Keratinocyte (primary cell): ENCODE measurements around the gene CAPN14. TPM values are rescaled to one million over a fixed set of nuclear protein-coding genes. Genes with fewer than 3 reads are reported as not detected.

ENCODE experiments used
- DNase-seq: peaks from one replicate; pipeline ENCODE4 v3.0.0-alpha.2; 2011; ENCODE audit warnings: low read depth, missing footprints, low spot score
- FAIRE-seq: peaks from 2 replicates; lab custom pipeline; 2011; peaks lifted over from hg19 to GRCh38; lab: Jason Lieb, UNC
- H2AFZ ChIP-seq: 2 replicates; pipeline ENCODE4 v1.6.0; 2012; ENCODE audit warnings: low read length, control low read depth, inconsistent platforms; ENCODE audit not compliant: control insufficient read depth
- H3K27ac ChIP-seq: 2 replicates; pipeline ENCODE4 v1.5.1; 2011; ENCODE audit warnings: low read length; ENCODE audit not compliant: control insufficient read depth, insufficient read depth
- H3K27me3 ChIP-seq: 3 replicates; pipeline ENCODE4 v1.6.0; 2011; ENCODE audit warnings: low read length; ENCODE audit not compliant: control insufficient read depth, insufficient read depth; ENCODE audit errors: extremely low read depth
- H3K36me3 ChIP-seq, 2 experiments: 2 replicates in 1 of 2; 3 replicates in 1 of 2; pipeline ENCODE4 v1.5.1; 2011; ENCODE audit warnings: low read length in 2 of 2, mild to moderate bottlenecking in 1 of 2; ENCODE audit not compliant: control insufficient read depth in 2 of 2, insufficient read depth in 2 of 2; ENCODE audit errors: extremely low read depth in 1 of 2
- H3K4me1 ChIP-seq: 3 replicates; pipeline ENCODE4 v1.5.1; 2011; ENCODE audit warnings: low read length; ENCODE audit not compliant: control insufficient read depth, insufficient read depth; ENCODE audit errors: extremely low read depth
- H3K4me2 ChIP-seq: 3 replicates; pipeline ENCODE4 v1.6.0; 2011; ENCODE audit warnings: low read depth, low read length; ENCODE audit not compliant: control insufficient read depth, insufficient read depth; ENCODE audit errors: extremely low read depth
- H3K4me3 ChIP-seq, 3 experiments: fragments of 200-600 bp in 1 of 3; sonication (generic) in 1 of 3; 2 replicates in 2 of 3; 3 replicates in 1 of 3; pipeline ENCODE4 v1.5.1; 2011 to 2016; ENCODE audit warnings: low read length in 3 of 3, mild to moderate bottlenecking in 3 of 3, control low read depth in 2 of 3, inconsistent platforms in 1 of 3, low read depth in 1 of 3, mixed read lengths in 1 of 3, mixed run types in 1 of 3, moderate library complexity in 1 of 3; ENCODE audit not compliant: control insufficient read depth in 2 of 3, insufficient read depth in 2 of 3; ENCODE audit errors: extremely low read depth in 1 of 3
- H3K79me2 ChIP-seq: 2 replicates; pipeline ENCODE4 v1.6.0; 2012; ENCODE audit warnings: low read length; ENCODE audit not compliant: control insufficient read depth, insufficient read depth
- H3K9ac ChIP-seq: 3 replicates; pipeline ENCODE4 v1.6.0; 2011; ENCODE audit warnings: low read length; ENCODE audit not compliant: control insufficient read depth, insufficient read depth; ENCODE audit errors: extremely low read depth
- H3K9me1 ChIP-seq: 3 replicates; pipeline ENCODE4 v1.6.0; 2011; ENCODE audit warnings: low read length; ENCODE audit not compliant: control insufficient read depth, insufficient read depth; ENCODE audit errors: extremely low read depth
- H3K9me3 ChIP-seq: 2 replicates; pipeline ENCODE4 v1.5.1; 2012; ENCODE audit warnings: low read depth, low read length; ENCODE audit not compliant: control insufficient read depth
- H4K20me1 ChIP-seq: 3 replicates; pipeline ENCODE4 v1.6.0; 2011; ENCODE audit warnings: low read length; ENCODE audit not compliant: control insufficient read depth, insufficient read depth; ENCODE audit errors: extremely low read depth
- EZH2 ChIP-seq: IDR thresholded peaks from one replicate; pipeline ENCODE4 v1.6.1; 2012; ENCODE audit warnings: inconsistent platforms, mild to moderate bottlenecking, low read length, moderate library complexity
- dilution Hi-C: fragments of 300-500 bp; cut with MboI; formaldehyde crosslinking; loops from one replicate; pipeline ENCODE4 v1.7.0; 2020; ENCODE audit warnings: low sequenced_read_pairs; ENCODE audit not compliant: extremely low pct_ligation_motif_present
- polyA plus RNA-seq, 5 experiments: library from polyadenylated mRNA; depleted of rRNA in 3 of 5; stranded (reverse) in 3 of 5; stranded (forward) in 1 of 5; unstranded in 1 of 5; fragments of >200 nt; gene quantifications; 1 replicate in 1 of 5; 2 replicates in 3 of 5; 3 replicates in 1 of 5; pipeline versions ENCODE4 v1.2.1 to v1.2.3, GENCODE V29; 2011 to 2012; ENCODE audit warnings: missing spikeins in 2 of 5, low read depth in 1 of 5, low replicate concordance in 1 of 5
- small RNA-seq, 3 experiments: library from RNA; depleted of rRNA; stranded (forward); fragments of <200 nt; gene quantifications; one replicate each; pipeline ENCODE3, GENCODE V24; 2012; ENCODE audit warnings: low read depth in 3 of 3, low replicate concordance in 1 of 3; ENCODE audit not compliant: insufficient read length in 3 of 3
- TF ChIP-seq, protein P1 (sequence below), 3 experiments: IDR thresholded peaks in 1 of 3; conservative IDR thresholded peaks in 1 of 3; optimal IDR thresholded peaks in 1 of 3; 2 replicates in 2 of 3; 3 replicates in 1 of 3; pipeline versions ENCODE3 to v1.5.1; 2011; ENCODE audit warnings: low read length in 3 of 3, mild to moderate bottlenecking in 3 of 3, moderate library complexity in 2 of 3, control low read depth in 1 of 3, inconsistent platforms in 1 of 3; ENCODE audit not compliant: insufficient read depth in 2 of 3; ENCODE audit errors: extremely low read depth in 1 of 3

CAPN14 gene
- polyA plus RNA-seq, 1 donor (not counting 4 experiments of a cell fraction or from before 2014, with no cell fraction given) = 1.1 TPM

DNA sequence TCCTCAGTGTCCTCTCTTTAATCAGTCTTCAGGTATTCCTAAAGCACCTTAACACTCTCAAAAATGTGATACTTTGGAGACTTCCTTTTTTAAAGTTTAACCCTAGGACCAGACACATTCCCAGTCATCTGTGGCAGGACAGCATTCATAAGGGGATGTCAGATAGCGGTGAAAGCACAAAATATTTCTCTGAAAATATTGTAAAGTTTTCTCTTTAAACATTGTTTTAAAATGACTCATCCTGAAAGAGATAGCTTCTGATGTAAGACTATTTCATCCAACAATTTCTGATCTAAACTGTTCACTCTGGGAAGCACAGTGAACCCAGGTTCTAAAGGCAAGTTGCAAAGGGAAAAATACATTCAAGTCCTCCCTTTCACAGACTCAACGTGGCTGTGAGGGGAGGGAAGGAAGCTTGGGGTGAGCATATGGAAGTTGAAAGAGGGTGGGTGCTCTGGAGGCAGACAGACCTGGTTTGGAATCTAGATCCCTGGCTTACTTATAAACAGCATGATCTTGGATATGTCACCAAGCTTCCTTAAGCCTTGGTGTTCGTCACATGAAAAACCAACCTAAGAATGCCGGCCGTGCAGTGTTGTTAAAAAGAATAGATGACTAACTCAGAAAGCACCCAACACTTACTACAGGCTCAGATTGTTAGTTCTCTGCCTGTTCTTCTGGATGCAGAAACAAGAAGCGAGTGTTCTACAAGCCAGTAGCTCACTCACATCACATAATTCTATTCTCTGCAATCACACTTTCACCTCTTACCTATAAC lies 91.2 kb downstream of the CAPN14 start:
- peaks cover 44% of the 10 kb centered on the region for H3K79me2 ChIP-seq
- no peak overlapping the region for H3K27ac ChIP-seq
- TF ChIP-seq, protein P1, sequence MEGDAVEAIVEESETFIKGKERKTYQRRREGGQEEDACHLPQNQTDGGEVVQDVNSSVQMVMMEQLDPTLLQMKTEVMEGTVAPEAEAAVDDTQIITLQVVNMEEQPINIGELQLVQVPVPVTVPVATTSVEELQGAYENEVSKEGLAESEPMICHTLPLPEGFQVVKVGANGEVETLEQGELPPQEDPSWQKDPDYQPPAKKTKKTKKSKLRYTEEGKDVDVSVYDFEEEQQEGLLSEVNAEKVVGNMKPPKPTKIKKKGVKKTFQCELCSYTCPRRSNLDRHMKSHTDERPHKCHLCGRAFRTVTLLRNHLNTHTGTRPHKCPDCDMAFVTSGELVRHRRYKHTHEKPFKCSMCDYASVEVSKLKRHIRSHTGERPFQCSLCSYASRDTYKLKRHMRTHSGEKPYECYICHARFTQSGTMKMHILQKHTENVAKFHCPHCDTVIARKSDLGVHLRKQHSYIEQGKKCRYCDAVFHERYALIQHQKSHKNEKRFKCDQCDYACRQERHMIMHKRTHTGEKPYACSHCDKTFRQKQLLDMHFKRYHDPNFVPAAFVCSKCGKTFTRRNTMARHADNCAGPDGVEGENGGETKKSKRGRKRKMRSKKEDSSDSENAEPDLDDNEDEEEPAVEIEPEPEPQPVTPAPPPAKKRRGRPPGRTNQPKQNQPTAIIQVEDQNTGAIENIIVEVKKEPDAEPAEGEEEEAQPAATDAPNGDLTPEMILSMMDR (optimal IDR thresholded peaks at IDR 0.05 in 1 of 3, IDR thresholded peaks at IDR 0.05 in 1 of 3, conservative IDR thresholded peaks at IDR 0.05 in 1 of 3; ENCODE audit: extremely low read depth in 1 of 3, insufficient read depth in 2 of 3, low read length in 3 of 3) = no peak
- no peak for TF ChIP-seq EZH2

DNA sequence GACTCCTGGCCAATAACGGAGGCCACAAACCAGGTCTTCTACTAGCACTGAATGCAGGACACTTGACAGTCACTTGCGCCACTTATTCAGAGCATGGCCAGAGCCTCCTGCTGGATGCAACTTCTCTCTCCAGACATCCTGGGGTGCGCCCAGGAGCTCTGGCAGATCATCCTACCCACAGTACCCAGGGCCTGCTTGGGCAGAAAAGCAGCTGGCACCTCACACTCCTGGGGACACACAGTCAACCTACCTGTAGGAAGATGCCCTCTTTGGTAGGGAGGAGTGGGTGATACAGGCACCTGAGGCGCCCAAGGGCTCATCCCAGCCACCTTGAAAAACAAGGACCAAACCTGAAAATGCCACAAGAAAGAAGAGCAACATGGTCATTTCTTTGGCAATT lies 92.4 kb downstream of the CAPN14 start:
- Histone ChIP-seq H4K20me1 (no peaks in the 10 kb centered on the region), H3K36me3 (no peaks in the 10 kb centered on the region), H3K79me2 (peaks cover 36% of the 10 kb centered on the region), H3K27ac (no peak overlapping the region), H3K9me1 (peaks cover 4% of the 10 kb centered on the region), H3K27me3 (no peaks in the 10 kb centered on the region), H2AFZ (no peak overlapping the region), H3K9me3 (no peaks in the 10 kb centered on the region), H3K4me3 (no peak overlapping the region), H3K4me1 (peaks cover 11% of the 10 kb centered on the region), H3K4me2 (no peak overlapping the region), H3K9ac (no peak overlapping the region)
- DNase-seq = no peak
- dilution Hi-C loops = no loop called here
- FAIRE-seq = no peak
- TF ChIP-seq, protein P1 (optimal IDR thresholded peaks at IDR 0.05 in 1 of 3, IDR thresholded peaks at IDR 0.05 in 1 of 3, conservative IDR thresholded peaks at IDR 0.05 in 1 of 3; ENCODE audit: extremely low read depth in 1 of 3, insufficient read depth in 2 of 3, low read length in 3 of 3) = no peak
- no peak for TF ChIP-seq EZH2

More for the DNA sequence above, 91.2 kb downstream of the CAPN14 start:
- DNase-seq (no peak), FAIRE-seq (peak; percentile 85)
- H3K9me1 ChIP-seq = peaks cover 4% of the 10 kb centered on the region
- H3K36me3 ChIP-seq = no peaks in the 10 kb centered on the region
- H3K9me3 ChIP-seq = no peaks in the 10 kb centered on the region
- H4K20me1 ChIP-seq = no peaks in the 10 kb centered on the region
- no peak overlapping the region for H2AFZ ChIP-seq
- H3K4me3 ChIP-seq = no peak overlapping the region
- H3K9ac ChIP-seq = no peak overlapping the region
- H3K4me1 ChIP-seq = peaks cover 11% of the 10 kb centered on the region
- dilution Hi-C loops = no loop called here
- H3K27me3 ChIP-seq = no peaks in the 10 kb centered on the region
- H3K4me2 ChIP-seq = peak overlapping the region; percentile 42

Small RNA genes within 50 kb of the gene (small RNA-seq; reads per million reads assigned to genes)
- gene RNA5SP90 = 0 reads per million in 3 experiments

Other genes with a start within 250 kb of the CAPN14 start
- 27.4 to 40.5 TPM (median 34.0 TPM) in 3 replicates for gene GALNT14, start 79.1 kb downstream of the CAPN14 start, polyA plus RNA-seq
- 5.1 to 8.2 TPM (median 6.5 TPM) in 3 replicates for gene EHD3, start 16.6 kb upstream of the CAPN14 start, polyA plus RNA-seq
- 27.7 to 55.4 TPM (median 40.6 TPM) in 3 replicates for gene XDH, start 197.2 kb upstream of the CAPN14 start, polyA plus RNA-seq